ENCODE measurements around the gene CDC5L.

Gene CDC5L

DNA sequence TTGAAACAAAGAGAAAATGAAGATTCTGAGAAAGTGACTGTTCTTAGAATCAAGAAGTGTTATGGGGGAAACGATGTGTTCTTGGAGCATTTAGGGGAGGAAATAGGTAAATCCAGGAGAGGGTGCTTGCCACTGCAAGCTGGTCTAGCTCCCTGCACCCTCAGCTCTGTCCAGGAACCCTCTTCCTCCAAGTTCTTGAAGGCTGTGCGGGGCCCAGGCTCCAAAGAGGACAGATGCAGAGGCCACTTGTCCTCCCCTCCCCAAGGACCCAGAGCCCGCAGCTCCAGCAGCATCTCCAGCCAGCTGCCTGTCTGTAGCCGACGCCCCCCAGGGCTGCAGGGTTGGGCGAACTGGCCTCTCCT is 87.9 kb downstream of the CDC5L start:
- DNase-seq (ENCODE audit: low read depth in 2 of 2) = no peak

DNA sequence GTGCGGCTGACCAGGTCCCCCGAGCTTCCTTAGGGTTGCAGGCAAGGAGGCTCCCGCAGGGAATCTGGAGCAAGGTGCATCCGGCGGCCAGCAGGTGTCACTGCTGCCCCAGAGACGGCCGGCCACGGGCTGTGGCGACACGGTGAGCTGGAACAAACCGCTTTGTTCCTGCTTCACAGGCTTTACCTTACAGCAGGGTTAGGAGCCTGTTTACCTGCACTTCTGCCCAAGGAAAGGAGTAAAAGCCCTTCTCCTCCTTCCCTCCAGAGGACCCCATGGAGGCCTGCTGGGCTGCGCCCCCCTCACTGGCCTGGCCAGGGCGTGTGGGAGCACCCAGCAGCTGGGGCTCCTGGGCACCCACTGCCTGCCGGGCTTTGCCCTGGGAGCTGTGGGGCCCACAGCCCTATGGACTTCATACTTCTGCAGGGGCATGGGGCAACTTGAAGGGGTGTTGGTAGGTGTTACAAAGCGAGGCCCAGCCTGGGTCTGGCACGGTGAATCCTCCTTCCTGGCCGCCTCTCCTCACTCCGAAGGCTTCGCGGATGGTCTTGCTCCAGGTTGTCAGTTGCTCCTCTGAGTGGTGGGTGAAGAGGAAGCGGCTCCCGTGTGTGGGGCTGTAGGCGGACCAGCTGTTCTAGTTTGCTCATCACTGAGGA is 88.4 kb downstream of the CDC5L start:
- peak; percentile 19 to 26 for DNase-seq (ENCODE audit: low read depth in 2 of 2)

DNA sequence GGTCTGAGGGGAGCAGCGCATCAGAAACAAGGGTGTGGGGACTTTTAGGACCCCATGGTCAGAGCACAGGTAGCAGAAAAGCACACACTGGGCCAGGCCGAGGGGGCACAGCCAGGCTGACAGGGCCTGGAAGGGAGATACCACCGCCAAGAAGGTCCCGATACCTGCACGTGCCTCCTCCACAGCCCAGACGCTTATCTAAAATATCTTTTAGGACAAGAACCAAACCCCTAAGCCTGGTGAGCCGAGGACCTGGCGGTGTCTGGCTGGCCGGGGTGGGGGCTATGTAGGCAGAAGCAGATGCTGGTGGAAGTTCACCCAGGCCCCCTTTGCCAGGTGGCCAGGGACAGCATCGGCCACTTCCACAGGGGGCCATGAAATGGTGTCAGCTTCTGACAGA is 89.3 kb downstream of the CDC5L start:
- DNase-seq (ENCODE audit: low read depth in 2 of 2) = no peak

DNA sequence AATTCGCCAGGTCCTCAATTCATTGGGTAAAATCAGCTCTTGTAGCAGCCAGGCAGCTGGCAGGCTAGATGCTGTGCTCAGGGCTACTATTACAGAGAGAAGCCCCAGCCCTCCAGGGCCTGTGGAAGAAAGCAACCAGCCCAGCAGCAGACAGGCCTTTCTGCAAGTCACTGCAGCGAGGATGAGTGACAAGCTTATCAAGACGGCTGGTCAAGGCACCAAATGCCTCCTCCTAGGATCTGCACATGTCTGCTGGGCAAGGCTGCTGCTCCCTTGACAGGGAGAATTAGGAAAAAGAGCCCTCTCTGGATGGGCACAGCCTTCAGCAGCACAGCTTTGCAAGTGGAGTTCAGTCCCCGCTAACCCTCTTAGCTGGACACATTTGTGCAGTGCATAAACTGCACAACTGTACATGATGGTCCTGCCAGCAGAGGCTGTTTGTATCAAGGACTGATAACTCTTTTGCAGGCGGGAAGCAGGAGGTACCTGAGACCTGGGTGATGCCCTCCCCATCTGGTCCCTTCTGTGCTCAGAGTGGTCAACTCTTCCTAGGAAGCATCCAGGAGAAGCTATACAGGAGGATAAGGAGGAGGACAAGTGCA is 89.9 kb downstream of the CDC5L start:
- no peak for DNase-seq (ENCODE audit: low read depth in 2 of 2)

DNA sequence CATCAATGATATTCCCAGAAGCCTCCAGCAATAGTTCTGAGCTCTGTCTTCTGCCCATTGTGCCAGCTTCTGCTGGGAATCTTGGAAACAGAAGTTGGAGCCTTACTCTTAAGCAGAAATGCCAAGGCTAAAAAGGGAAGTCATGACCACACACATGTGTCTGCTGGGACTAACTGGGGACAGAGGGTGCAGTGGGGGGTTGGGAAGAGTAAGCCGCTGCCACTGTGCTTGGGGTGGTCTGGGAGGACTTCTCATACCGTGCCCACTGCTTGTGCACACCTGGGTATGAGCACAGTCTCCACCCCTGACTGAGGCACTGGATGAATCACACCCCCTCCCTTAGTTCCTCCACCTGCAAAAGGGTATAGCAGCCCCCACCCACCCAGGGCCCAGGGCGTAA is 90.7 kb downstream of the CDC5L start:
- DNase-seq (ENCODE audit: low read depth in 2 of 2) = no peak

DNA sequence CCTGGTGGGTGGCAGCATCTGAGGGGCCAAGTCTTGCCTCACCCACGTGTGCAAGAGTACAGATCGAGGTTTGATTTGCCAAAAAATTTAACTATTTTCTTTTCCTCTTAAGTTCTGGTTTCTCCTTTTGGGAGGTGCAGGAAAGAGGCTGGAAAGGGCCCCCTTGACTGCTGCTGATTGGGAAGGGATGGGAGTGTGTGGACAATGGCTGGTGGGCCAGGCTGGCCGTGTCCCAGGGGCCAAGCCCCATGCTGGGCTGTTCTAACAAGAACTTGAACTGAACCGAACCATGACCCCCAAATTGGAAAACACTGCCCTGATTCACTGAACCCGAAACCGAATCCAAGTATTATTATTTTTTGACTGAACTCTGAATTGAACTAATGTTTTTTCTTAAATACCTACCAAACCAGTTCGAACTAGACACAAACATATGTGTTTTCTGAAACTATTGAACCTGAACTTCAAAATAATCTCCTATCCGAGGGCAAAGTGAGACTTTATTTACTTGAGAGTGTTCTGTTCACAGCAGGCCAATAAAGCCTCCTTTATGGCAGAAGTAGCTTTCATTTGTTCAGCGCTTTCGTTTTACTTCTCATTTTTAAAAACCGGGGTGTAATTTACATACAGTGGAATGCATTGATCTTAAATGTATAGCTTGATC is 91.2 kb downstream of the CDC5L start:
- DNase-seq (ENCODE audit: low read depth in 2 of 2) = no peak

DNA sequence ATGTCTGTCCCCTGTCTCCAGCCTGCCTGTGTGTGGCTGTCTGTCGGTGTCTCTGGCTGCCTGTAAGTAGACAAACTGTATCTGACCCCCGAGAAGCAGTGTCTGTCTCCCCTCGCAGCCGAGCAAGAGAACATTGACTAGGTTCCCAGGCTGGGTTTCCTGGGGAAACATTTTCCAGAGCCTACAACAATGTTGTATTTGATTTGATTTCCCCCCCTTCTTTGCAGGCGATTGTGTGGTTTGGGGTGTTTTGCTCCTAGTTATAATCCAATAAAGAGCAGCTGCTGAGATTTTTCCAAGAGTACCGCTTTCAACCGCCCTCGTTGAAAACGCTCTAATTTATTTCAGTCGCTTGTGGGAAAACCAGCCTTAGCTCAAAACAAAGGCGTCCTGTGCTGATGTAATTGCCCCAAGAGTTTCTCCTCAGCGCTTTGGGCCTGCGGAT is 92.6 kb downstream of the CDC5L start:
- no peak for DNase-seq (ENCODE audit: low read depth in 2 of 2)

DNA sequence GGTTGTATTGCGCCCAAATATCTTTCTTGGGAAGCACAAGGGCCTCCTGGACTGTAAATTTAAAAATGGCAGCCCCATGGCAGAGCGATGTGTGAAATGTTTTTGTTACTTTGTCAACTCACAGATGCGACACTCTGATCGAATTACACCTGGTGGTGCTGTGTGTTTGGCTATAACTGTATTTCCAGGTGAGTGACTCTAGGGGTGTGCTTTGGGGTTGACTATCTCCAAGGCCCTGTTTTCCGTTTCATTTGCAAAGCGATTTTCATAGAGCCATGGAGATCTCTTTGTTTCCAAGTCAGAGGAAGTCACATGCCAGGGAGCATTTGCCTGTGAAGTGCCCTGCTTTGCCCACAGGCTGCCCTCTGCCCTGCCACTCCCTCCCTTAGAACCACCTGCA is 93.5 kb downstream of the CDC5L start:
- no peak for DNase-seq (ENCODE audit: low read depth in 2 of 2)

DNA sequence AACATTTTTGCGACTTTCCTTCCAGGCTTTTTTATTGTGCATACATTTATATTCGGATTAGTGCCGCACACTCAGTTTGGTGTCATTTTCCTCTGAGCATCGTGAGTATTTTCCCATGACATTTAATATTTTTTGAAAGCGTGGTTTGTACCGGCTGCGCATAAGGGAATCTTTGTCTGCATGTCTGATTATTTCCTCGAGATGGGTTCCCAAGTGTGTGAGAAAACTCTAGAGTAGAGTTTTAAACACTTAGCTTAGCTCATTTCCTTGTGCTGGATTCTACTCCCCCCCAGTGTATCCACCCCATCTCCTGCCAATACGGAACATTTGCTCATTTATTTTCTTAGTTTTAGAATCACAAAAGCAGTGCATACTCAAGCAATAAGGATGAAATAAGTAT is 94.3 kb downstream of the CDC5L start:
- no peak for DNase-seq (ENCODE audit: low read depth in 2 of 2)

DNA sequence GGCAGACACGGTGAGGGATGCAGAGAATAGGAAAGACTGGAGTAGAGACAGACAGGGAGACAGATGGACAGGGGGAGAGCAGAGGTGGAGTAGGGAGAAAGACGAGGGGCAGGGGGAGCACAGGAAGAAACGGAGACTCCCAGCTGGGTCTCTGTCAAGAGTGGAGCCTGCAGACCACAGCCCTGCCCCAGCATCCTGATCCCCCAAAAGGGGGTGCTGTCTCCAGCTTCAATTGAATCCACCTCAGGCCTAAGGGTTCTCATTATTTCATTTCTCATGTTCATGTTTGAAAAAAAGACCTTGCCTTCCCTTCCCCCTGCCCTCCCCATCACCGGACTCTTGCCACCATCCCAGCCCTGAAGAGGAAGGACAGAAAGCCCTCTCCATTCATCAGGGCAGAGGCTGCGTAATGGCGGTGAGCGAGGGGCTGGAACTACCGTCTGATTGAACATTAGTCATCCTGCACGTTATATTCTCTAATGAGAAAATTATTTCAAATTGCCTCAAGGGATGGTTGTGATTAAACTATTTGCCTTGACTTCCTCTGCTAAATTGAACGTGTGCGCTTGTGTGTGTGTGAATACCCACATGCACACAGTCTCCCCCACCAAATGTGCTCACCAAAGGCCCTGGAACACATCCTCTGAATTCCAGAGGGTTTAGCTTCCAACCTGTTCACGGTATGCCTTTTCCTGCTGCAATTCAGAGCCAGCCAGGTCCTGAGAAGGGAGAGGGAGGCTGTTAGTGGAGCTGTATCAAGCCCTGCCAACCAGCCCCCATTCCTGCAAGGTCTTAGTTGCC is 98.3 kb downstream of the CDC5L start:
- DNase-seq (ENCODE audit: low read depth in 2 of 2) = no peak

DNA sequence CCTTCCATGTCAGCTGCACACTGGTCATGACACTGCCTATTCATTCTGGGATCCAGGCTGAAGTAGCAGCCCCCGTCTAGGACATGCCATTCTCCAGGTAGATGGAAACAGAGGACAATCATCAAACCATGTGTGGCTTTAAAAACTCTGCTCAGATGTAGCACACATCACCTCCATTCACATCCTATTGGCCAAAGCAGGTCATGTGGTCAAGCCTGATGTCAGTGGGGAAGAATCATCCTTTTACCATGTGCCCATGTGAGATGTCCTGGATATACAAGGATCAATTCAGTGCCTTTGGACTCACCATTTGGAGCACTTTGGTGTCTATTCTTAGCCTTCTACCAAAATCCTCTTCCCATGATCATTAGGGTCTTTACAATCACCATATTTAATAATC is 99.5 kb downstream of the CDC5L start:
- DNase-seq (ENCODE audit: low read depth in 2 of 2) = no peak

DNA sequence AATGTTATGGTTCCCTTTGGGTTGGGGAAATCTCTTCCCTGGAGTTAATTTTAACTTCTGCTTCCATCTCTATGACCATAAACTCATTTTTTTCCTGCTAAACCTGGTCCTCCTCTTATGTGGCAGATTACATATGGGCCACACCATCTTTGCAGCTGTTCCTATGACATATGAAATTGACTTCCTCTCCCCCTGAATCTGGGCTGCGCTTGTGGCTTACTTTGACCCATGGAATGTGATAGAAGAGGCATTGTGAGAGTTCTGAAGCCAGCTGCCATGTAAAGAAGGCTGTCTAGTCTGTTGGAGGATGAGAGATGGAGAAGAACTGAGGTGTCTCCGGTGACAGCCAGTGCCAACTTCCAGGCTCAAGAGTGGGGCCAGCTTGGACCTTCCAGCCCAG is 100.1 kb downstream of the CDC5L start:
- no peak for DNase-seq (ENCODE audit: low read depth in 2 of 2)

DNA sequence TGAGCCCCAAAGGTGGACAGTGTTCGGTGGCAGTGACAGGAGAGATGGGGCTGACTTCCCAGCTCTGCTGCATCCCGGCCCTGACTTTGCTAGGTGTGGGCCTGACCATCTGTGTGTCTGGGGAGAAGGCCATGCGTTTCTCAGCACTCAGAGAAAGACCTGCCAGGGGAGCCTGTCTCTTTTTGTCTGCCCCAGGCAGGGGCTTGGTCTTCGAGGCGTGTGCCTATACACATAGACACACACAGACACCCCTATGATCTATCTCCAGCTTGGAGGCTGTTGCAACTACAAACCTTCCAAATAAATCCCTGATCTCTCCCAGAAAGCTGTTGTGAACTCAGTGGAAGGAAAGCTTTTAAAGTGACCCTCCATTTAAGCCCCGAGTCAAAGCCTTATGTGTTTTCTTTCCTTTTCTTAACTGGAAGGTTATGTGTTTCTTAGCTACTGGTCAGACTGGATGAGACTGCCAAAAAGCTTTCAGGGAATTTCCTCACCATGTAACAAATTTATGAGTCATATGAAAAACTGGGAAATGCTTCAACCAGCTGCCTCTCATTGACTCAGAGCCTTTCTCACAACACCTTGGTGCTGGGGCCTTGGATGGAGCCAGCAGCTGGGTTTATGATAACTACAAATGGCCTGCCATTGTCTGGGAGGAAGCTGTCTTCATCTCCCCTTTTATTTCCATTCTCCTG is 102.6 kb downstream of the CDC5L start:
- no peak for DNase-seq (ENCODE audit: low read depth in 2 of 2)

DNA sequence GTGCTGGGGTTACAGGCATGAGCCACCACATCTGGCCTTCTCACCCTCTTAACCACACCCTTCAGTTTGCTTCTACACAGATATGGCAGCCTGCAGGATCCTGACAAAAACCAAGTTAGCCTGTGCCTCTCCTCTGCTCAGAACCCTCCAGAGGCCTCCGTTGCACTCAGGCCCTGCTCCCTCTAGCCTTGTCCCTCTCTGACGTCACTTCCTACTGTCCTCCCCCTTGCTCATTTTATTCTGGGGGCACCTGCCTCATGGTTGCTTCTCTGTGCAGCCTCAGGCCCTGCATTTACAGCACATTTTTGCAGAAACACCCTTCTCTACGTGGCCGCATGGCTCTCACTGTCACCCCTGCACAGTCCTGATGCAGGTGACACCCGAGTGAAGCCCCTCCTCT is 105.6 kb downstream of the CDC5L start:
- no peak for DNase-seq (ENCODE audit: low read depth in 2 of 2)

DNA sequence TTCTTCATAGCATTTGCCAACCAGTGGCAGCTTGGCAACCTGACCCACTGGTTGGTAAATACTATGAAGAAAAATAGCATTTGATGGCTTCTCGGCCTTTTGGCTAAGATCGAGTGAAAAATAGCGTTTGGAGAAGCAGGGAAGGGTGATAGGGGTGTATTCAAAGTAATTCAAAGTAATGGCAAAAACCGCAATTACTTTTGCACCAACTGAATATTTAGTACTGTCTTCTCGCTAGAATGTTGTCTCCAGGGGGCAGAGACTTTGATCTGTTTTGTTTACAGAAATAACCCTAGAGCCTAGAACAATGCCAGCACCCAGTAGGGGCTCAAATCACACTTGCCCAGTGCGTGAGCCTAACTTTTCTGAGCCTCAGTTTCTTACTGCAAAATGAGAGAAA is 106.1 kb downstream of the CDC5L start:
- no peak for DNase-seq (ENCODE audit: low read depth in 2 of 2)

DNA sequence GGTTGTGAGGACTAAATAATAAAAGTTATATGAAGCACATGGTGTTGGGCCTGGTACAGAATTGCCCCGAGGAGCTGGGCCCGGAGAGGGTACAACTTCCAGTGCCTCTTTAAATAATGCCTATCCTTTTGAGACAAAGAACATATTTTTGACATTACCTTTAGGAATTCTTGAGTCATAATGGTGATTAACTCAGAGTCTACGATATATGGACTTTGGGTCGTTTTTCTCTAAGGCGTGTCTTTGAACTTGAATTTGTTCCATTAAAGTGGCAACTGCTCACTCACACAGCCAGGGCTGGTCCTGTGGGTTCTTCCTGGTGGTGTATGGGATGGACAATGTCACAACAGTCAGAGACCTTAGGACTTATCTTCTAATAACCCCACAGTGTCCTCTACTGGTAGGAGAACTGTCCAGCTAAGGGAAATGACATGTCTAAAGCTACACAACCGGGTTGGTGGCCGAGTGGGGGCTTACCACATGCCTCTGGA is 106.5 kb downstream of the CDC5L start:
- no peak for DNase-seq (ENCODE audit: low read depth in 2 of 2)

DNA sequence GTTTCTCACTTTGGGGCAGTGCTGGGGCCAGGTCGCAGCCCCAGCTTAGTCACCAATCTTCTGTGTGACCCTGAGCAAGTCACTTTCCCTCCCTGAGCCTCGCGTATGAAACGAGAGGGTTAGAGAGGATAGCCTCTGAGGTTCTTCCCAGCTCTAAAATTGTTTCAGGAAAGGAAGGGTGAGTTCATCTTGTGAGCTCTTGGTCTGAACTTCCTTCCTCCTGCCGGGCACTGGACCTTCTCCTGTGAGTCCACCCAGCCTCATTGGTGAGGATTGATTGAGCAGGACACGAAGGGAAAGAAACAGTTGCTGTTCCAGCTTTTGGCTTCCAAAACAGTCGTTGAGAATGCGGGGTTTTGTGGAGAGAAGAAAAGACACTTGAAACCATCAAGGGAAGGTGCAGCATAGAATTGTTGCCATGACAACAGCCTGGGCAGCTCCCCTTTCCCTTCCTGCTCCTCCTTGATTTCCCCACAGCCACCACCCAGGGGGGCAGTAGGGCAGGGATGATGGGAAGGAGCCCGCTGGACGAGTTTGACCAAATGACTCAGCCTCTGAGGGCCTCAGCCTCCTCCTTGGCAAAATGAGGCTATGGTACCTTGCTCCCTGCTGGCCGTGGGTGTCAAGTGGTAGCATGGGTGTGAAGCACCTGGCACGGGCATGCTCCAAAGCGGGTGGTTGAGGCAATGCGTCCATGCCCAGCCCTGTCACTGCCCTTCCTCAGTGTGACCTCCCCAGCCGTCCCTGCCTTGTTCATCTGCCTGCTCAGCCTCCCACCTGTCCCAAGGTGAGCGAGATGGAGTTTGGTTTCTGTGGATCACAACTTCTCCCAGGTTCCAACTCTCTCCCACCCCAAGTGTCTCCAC is 107.8 kb downstream of the CDC5L start:
- no peak for DNase-seq (ENCODE audit: low read depth in 2 of 2)

DNA sequence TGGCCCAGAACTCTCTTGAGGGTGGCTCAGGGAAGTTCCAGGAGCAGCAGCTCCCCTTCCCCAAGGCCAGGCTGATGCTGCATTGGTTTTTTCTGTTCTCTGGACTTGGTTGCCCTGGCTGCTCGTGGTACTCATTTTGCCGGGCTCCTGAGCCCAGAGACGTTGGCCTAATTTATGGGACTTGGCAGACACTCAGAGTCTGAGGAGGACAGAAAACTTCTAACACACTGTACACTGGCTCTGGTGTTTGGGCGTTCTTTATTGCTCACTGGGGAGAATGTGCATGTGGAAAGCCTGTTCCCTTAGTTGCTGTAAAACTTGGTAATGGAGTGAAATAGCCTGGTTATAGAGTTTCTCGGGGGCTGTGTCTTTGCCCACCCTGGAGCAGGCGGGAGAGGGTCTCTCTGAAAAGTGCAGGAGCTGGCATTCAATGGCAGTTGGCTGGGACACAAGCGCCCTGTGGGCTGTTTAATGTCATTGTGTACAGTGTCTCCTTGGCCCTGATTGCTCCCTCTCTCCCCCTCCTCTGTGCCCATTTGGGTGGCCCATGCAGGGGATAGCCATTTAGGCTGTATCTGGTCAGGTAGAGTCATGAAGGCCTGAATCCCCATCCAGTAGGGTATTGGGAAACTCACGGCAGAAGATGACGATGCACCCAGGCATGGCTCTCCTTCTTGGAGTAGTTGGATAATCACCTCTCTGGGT is 109.3 kb downstream of the CDC5L start:
- no peak for DNase-seq (ENCODE audit: low read depth in 2 of 2)

DNA sequence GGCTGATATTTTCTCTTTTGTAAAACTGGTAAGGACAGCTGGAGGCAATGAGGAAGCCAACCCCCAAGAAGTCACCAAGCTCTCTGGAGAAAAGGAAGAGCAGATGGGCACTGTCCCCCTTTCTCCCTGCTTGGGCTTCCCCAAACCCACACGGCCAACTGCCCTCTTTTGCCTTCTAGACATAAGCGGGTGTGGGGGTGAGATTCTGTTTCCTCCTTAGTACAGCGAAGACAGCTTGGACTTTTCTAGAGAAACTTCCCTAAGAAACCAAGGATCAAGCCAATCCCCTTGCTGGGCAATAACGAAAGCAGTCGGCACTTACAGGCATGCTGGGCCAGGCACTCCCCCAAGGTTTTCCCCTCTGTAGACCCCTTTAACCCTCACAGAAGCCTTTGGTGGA is 110.3 kb downstream of the CDC5L start:
- no peak for DNase-seq (ENCODE audit: low read depth in 2 of 2)

DNA sequence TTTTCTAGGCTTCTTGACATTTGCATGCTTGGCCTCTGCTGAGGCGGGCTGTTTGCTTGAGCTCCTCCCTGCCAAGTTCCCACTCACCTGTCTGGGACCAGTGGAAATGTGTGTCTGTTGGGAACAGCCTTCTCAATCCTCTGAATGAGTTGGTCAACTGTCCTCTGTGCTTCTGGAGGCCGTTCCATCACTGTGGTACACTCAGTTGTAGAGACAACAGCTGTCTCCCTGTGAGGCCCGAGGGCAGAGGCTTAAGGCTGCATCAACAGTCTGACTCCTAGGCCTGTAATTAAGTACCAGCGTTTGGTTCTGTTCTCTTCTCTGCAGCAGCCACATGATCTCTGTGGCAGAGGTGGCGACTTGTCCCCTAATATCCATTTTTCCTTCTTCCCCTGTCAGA is 110.9 kb downstream of the CDC5L start:
- no peak for DNase-seq (ENCODE audit: low read depth in 2 of 2)

All from stimulated activated CD8-positive, alpha-beta memory T cell treated with anti-CD3 and anti-CD28 coated beads, Interleukin-15, amount 100 ng/mL, for 4 hours (primary cell).